Measurements from ENCODE around the gene PRKG1.

Gene PRKG1

DNA sequence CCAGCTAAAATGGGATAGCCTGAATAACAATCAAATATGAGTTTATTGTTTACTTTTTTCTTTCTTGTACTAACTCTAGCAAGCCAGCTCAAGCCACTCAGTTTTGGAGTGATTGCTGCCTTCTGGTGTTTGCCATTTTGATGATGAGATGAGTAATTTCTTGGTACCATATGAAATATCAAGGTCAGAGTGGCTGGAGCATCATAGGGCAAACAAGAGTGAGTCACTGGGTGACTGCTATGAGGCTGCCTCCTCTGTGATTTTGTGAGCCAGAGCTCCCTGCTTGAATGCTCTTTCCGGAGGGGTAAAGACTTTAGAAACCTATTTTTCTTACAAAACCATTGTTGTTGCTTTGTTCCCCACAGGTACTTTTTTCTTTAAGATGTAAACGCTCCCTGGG lies 295.6 kb downstream of the PRKG1 start:
- no peaks in the 10 kb centered on the region for H3F3A ChIP-seq (ENCODE audit: control insufficient read depth, insufficient read depth)
- no peaks in the 10 kb centered on the region for H3K27me3 ChIP-seq (ENCODE audit: control insufficient read depth, low read length)
- H3K79me2 ChIP-seq (ENCODE audit: control insufficient read depth, low read length) = no peaks in the 10 kb centered on the region
- H3K27ac ChIP-seq (ENCODE audit: low read depth, low read length) = no peak overlapping the region
- no peaks in the 10 kb centered on the region for H3K9me2 ChIP-seq (replicated peaks; ENCODE audit: control insufficient read depth, low read length)
- no peak overlapping the region for H3K4me3 ChIP-seq (ENCODE audit: low read length)
- no peak overlapping the region for H3K4me2 ChIP-seq (ENCODE audit: low read length)
- no peak for TF ChIP-seq EZH2phosphoT487 (IDR thresholded peaks at IDR 0.05; ENCODE audit: borderline replicate concordance, low read length)
- TF ChIP-seq, protein P1, sequence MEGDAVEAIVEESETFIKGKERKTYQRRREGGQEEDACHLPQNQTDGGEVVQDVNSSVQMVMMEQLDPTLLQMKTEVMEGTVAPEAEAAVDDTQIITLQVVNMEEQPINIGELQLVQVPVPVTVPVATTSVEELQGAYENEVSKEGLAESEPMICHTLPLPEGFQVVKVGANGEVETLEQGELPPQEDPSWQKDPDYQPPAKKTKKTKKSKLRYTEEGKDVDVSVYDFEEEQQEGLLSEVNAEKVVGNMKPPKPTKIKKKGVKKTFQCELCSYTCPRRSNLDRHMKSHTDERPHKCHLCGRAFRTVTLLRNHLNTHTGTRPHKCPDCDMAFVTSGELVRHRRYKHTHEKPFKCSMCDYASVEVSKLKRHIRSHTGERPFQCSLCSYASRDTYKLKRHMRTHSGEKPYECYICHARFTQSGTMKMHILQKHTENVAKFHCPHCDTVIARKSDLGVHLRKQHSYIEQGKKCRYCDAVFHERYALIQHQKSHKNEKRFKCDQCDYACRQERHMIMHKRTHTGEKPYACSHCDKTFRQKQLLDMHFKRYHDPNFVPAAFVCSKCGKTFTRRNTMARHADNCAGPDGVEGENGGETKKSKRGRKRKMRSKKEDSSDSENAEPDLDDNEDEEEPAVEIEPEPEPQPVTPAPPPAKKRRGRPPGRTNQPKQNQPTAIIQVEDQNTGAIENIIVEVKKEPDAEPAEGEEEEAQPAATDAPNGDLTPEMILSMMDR (IDR thresholded peaks at IDR 0.05; ENCODE audit: low read depth, low read length, poor library complexity, severe bottlenecking) = no peak
- H3K4me1 ChIP-seq (ENCODE audit: control insufficient read depth, low read length) = no peaks in the 10 kb centered on the region
- no peaks in the 10 kb centered on the region for H3K36me3 ChIP-seq (ENCODE audit: control insufficient read depth, low read length)
- no peaks in the 10 kb centered on the region for H4K20me1 ChIP-seq (ENCODE audit: control insufficient read depth, insufficient read depth, low read depth, low read length)
- H3K9me3 ChIP-seq (ENCODE audit: control insufficient read depth, insufficient read depth, low read length) = no peaks in the 10 kb centered on the region

DNA sequence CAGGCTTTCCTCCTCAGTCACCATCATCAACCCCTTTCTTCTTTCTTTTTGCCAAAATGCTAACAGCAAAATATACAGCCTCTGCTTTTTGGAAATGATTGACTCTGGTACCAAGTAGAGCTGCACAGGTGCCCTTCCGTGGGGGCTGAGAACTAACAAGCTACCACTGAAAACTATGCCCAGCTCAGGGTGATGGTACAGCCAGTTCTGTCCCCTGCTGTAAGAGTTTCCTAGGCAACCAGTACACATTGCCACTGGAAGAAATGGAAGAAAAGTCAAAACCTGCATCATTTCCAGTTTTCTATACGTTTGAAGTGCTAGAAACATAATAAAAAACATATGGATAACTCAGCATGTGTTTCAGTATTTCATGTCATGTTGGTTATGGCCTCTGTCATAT lies 297.5 kb downstream of the PRKG1 start:
- Histone ChIP-seq H3K79me2 (ENCODE audit: control insufficient read depth, low read length) (no peaks in the 10 kb centered on the region), H3K9me3 (ENCODE audit: control insufficient read depth, insufficient read depth, low read length) (no peaks in the 10 kb centered on the region), H3K27me3 (ENCODE audit: control insufficient read depth, low read length) (no peaks in the 10 kb centered on the region), H3K4me1 (ENCODE audit: control insufficient read depth, low read length) (no peaks in the 10 kb centered on the region), H4K20me1 (ENCODE audit: control insufficient read depth, insufficient read depth, low read depth, low read length) (no peaks in the 10 kb centered on the region), H3K36me3 (ENCODE audit: control insufficient read depth, low read length) (no peaks in the 10 kb centered on the region), H3K4me2 (ENCODE audit: low read length) (no peak overlapping the region), H3F3A (ENCODE audit: control insufficient read depth, insufficient read depth) (no peaks in the 10 kb centered on the region), H3K4me3 (ENCODE audit: low read length) (no peak overlapping the region), H3K27ac (ENCODE audit: low read depth, low read length) (no peak overlapping the region), H3K9me2 (replicated peaks; ENCODE audit: control insufficient read depth, low read length) (no peaks in the 10 kb centered on the region)
- TF ChIP-seq EZH2phosphoT487 (IDR thresholded peaks at IDR 0.05; ENCODE audit: borderline replicate concordance, low read length) = no peak
- TF ChIP-seq, protein P1 (IDR thresholded peaks at IDR 0.05; ENCODE audit: low read depth, low read length, poor library complexity, severe bottlenecking) = no peak

DNA sequence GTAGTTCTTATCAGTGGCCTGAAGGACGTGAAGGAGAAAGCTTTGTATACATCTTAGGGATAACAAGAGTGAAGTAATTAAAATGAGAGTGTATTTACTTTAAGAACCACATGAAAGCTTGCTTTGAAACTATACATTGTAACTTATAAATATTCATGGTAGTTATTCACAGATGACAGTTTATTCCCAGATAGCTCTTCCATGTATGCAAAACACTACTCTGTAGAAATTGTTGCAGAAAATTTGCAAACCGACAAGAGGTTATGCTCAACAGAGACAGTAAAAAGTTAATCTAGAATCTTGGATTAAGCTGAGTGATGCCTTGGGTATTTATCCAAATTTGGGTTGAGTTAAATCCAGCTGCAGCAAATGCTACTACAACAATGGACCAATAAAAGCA lies 301.5 kb downstream of the PRKG1 start:
- no peak overlapping the region for H3K4me2 ChIP-seq (ENCODE audit: low read length)
- no peaks in the 10 kb centered on the region for H3K9me3 ChIP-seq (ENCODE audit: control insufficient read depth, insufficient read depth, low read length)
- no peaks in the 10 kb centered on the region for H3K36me3 ChIP-seq (ENCODE audit: control insufficient read depth, low read length)
- no peaks in the 10 kb centered on the region for H3F3A ChIP-seq (ENCODE audit: control insufficient read depth, insufficient read depth)
- no peak overlapping the region for H3K4me3 ChIP-seq (ENCODE audit: low read length)
- H3K27ac ChIP-seq (ENCODE audit: low read depth, low read length) = no peak overlapping the region
- H4K20me1 ChIP-seq (ENCODE audit: control insufficient read depth, insufficient read depth, low read depth, low read length) = no peaks in the 10 kb centered on the region
- H3K27me3 ChIP-seq (ENCODE audit: control insufficient read depth, low read length) = no peaks in the 10 kb centered on the region
- H3K9me2 ChIP-seq (replicated peaks; ENCODE audit: control insufficient read depth, low read length) = no peaks in the 10 kb centered on the region
- no peak for TF ChIP-seq EZH2phosphoT487 (IDR thresholded peaks at IDR 0.05; ENCODE audit: borderline replicate concordance, low read length)
- TF ChIP-seq, protein P1 (IDR thresholded peaks at IDR 0.05; ENCODE audit: low read depth, low read length, poor library complexity, severe bottlenecking) = no peak
- H3K4me1 ChIP-seq (ENCODE audit: control insufficient read depth, low read length) = no peaks in the 10 kb centered on the region
- no peaks in the 10 kb centered on the region for H3K79me2 ChIP-seq (ENCODE audit: control insufficient read depth, low read length)
